ENCODE results near the gene CDYL2.
"Not testable (repeated sequence)": the region's sequence is repeated elsewhere in the genome, so short reads cannot be mapped to it uniquely, and the experiment has no call there.

The CDYL2 gene

DNA sequence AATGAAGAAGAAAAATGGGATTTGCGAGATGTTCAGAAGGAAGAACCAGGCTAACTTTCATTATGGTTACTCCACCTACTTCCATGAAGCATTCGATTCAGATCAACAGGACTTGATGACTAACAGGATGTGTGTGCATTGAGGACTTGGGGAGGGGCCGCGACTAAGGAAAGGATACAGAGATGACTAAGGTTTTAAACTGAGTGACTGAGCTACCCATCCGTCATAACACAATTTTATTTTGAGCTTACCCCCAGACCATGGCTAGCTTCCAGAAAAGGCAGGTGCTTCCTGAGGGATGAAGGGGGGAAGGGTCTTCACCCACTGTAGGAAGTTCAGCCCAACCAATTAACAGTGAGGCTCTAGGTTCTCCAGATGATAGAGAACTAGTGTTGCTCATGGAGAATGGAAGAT is 2.5 kb upstream of the CDYL2 start:
- DNase-seq, result no peak

DNA sequence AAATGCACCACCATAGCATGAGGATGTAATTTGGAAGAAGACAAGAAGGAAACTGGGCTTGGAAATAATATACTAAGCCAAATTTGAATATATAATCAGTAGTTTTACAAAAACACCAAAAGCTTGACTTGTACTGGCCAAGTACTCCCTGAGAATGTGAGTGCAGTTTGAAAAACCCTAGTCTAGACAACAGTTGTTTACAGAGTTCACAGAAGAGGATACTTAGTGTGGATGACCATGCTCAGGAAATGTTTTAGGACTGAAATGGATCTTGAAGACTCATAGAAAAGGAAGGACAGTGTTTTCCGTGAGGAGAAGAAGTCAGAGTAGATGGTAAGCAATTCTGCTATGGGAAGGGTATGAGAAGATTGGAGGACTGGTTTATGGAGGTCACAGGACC is 1.9 kb upstream of the CDYL2 start:
- no peak for DNase-seq

DNA sequence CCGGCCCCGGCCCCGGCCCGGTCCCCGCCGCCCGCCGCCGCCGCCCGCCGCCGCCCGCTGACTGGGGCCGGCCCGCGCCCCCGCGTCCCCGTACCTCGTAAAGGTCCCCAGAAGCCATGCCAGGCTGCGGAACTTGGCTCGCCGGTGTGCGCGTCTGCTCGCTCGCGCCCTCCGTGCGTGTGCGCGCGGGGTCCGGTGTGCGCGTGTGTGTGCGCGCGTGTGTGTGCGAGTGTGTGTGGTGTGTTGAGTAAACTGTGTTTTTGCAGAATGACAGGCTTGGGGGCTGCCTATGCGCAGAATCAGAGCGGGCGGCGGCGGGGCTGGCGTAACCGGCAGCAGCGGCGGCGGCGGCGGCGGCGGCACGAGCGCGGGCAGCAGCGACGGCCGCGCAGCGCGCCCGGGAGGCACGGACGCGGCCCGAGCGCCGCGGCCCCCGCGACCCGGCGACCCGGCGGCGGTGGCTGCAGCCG is 307 bp downstream of the CDYL2 start:
- no peak for DNase-seq

DNA sequence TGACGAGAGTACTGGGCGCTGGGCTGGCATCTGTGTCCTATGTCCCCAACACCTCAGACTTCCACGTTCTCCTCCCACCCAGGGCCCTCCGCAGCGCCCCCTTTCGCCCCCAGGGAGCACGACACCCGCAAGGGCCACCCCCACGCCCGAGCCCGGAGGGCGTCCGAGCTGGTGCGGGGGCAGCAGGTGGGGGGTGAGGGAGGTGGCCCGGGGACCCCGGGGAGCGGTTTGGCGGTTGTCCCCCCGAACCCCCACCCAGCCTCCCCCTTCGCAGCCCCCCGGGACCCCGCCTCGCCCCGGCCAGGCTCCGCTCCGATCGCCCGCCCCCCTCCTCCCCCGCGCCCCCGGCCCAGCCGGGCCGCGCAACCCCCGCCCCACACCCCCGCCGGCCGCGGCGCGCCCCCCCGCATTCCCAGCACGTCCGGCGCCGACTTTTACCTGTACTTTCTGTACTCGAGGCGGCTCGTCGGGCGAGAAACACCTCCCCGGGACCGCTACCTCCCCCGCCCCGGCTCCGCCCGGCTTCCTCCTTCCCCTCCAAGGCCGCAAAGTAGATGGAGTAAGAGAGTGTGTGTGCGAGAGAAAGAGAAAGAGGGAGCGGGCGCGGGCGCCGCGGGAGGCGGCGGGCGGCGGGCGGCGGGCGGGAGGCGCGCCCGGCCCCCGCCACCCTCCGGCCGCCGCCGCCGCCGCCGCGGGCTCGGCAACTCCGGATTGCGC is 901 bp downstream of the CDYL2 start:
- no peak for DNase-seq

DNA sequence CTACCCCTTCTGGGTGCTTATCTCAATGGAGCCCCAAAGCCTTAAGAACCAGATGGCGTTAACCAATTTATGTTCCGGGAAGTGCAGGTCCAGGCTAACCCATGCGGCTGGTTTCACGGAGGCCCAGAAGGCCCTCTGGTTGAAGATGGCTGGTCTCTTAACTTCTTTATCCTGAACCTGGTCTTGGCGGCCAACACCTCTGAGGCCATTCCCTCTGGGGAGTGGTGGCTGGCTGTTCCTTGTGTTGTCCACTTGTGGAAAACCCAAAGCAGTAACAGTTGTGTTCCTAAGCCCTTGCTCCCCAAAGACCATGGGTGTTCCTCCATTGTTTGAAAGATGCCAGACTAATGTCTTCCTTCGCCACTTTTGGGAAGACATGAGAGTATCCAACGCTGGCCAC is 1.5 kb downstream of the CDYL2 start:
- no peak for DNase-seq

DNA sequence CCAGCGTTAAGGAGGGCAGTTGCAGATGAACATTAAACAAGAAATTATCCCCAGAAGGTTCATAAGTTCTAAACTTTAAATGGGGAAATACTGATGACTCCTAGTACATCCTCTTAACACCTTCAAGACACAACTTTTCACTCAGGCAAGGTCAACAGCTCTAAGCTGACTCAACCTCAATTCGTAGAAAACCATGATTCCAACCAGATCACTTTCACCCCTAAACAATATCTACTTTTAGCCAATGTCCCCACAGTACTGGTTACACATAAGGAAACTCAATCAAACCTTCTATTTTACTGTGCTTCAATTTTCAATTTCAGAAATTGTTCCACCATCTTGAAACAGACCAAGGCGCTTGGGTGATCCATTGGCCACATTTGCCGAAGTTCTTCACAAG is 2.3 kb downstream of the CDYL2 start:
- no peak for DNase-seq

DNA sequence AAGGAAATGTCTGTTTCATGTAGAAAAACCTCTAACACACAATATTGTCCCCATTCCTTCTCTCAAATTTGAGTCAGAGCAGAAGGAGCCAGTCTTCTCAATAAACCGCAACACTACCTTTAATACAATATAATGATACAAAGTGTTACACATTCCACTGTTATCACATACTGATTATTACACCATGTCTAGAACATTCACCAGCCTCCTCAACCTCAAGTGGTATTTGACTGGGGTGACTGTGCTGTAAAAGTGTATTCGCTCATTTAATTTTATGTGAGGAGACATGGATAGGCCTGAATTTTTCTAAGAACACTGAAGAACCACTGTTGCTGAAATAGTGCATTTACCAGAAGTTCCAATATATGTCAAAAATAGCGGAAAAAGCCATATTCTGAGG is 10.3 kb downstream of the CDYL2 start:
- no peak for DNase-seq

DNA sequence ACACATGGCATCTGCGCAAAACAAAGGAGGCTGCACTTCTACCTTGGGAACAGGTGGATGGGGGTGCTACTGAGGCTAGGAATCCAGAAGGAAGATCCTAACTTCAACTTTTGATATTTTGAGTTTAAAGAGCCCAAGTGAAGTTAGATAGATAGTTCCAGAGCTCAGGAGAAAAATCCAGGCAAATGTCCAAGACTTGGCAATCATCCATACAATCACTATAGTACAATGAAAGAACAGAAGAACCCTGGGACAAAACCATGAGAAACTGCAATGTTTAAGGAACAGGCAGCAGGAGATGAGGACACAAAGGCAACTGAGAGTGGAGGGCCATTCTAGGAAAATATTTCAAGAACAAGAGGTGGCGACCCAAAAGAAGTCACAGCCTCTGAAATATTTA is 12.4 kb downstream of the CDYL2 start:
- no peak for DNase-seq

DNA sequence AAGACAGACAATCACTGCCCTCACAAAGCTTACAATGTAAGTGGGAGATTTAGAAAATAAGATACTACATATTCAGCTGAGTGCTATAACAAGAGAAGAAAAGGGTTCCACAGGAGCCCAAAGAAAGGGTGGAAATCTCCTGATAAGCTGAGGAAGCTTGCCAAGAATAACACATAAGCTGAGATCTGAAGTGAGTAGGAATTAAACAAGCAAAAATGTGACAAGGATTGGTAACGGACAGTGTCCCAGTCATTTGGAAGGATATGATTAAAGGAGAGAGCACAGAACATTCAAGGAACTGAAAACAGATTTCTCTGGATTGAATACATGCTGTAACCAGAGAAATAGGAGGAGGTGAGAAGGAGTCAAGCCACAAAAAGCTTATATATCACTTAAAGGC is 13.0 kb downstream of the CDYL2 start:
- DNase-seq, result no peak

DNA sequence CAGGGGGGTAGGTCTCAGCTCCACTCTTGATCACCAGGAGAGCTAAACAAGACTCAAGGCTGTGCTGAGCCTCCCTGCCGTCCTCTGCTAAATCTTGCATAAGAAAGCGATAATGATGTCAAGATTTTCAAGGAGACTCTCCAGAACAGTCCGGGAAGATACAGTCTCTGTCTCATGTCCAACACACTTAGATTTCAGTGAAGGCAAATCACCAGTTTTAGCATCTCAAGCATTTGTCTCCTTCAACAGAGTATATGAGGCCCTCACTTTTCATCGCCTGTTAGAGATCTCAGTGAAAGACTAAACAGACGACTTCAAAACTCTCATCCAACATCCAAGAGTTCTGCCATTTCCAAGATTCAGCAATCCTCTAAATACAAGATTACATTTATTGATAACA is 13.6 kb downstream of the CDYL2 start:
- no peak for DNase-seq

DNA sequence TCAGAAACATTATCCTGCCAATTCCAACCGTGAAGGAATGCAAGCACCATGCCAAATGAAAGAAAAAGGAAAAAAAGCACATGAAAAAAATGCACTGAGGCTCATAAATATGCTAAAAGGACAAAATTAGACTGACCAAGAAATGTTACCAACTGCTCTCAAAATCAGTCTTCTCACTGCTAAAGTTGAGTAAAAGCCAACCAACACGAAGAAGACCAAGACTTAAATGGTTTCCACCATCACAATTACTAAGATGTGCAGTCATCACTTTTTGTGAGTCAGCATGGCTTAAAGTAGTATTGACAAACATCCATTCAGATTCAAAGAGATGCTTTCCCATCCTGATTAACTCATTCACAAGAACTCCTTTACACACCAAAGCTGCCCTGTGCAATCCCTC is 16.4 kb downstream of the CDYL2 start:
- no peak for DNase-seq

DNA sequence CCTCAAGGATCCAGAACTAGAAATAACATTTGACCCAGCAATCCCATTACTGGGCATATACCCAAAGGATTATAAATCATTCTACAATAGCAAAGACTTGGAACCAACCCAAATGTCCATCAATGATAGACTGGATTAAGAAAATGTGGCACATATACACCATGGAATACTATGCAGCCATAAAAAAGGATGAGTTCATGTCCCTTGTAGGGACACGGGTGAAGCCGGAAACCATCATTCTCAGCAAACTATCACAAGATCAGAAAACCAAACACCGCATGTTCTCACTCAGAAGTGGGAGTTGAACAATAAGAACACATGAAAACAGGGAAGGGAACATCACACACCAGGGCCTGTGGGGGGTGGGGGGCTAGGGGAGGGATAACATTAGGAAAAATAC is 17.8 kb downstream of the CDYL2 start:
- DNase-seq, result not testable (repeated sequence)

DNA sequence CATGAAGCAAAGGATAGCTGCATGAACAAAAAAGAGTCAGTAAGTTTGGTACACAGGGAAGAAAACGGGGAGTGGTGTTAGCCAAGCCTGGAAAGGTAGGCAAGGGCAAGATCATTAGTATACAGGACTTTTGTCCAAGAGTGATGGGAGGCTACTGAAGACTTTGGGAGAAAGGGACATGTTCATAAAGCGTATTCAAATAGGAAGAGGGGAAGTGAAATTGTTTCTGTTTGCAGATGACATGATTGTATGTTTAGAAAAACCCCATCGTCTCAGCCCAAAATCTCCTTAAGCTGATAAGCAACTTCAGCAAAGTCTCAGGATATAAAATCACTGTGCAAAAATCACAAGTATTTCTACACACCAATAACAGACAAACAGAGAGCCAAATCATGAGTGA is 19.4 kb downstream of the CDYL2 start:
- DNase-seq, result no peak

DNA sequence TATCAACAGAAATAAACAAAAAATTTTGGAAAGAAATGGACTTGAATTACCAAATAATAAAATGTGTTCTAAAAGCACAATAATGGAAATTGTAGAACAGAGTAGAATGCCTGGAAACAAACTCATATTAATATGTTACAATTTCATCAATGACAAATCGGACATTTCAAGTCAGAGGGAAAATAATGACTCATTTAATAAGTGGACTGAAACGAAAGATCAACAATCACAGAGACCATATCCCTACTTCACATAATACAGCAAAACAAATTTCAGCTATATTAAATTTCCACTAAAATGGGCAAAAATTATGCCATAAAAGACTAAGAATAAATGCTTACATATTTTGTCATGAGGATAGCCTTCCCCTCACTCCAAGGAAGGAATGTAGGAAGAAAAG is 25.7 kb downstream of the CDYL2 start:
- no peak for DNase-seq

DNA sequence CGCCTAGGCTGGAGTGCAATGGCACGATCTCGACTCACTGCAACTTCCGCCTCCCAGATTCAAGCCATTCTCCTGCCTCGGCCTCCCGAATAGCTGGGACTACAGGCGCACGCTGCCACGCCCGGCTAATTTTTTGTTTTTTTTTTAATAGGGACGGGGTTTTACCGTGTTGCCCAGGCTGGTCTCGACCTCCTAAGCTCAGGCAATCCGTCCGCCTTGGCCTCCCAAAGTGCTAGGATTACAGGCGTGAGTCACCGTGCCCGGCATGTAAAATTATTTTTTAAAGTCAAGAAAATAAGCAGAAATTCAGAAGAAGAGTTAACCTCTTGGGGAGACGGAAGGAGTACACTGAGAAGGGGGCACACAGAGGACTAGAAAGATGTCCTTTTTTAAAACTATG is 27.5 kb downstream of the CDYL2 start:
- no peak for DNase-seq

DNA sequence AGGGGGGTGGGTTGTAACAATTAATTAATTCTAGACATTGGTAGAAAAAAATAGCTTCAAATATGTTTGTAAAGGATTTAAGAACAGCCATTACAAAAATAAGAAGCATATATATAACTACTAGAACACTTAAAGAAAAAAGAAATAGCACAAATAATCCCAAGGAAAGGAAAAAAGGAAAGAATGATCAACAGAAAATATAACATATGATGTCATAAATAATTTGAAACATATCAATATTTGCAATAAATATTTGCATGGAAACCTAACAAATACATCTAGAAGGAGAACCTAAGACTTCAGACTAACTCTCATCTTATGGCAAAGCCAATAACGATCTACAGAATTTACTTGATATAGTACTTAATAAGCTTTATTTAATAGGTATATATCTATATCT is 28.9 kb downstream of the CDYL2 start:
- no peak for DNase-seq

DNA sequence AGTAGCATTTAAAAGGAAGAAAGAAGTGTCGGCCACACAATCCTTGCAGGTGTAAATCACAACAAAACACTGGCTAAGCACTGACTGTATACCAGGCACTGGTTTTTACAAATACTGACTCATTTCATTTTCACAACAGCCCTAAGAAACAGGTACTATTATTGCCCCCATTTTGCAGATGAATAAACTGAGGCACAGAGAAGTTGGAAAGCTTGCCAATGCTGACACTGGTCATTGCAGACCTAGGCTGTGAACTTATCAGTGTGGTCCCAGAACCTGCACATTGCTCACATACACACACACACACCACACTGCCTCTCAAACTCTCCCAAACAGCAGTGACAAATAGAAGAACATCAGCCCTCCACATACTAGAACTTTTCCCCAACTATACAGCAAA is 37.6 kb downstream of the CDYL2 start:
- DNase-seq, result no peak

DNA sequence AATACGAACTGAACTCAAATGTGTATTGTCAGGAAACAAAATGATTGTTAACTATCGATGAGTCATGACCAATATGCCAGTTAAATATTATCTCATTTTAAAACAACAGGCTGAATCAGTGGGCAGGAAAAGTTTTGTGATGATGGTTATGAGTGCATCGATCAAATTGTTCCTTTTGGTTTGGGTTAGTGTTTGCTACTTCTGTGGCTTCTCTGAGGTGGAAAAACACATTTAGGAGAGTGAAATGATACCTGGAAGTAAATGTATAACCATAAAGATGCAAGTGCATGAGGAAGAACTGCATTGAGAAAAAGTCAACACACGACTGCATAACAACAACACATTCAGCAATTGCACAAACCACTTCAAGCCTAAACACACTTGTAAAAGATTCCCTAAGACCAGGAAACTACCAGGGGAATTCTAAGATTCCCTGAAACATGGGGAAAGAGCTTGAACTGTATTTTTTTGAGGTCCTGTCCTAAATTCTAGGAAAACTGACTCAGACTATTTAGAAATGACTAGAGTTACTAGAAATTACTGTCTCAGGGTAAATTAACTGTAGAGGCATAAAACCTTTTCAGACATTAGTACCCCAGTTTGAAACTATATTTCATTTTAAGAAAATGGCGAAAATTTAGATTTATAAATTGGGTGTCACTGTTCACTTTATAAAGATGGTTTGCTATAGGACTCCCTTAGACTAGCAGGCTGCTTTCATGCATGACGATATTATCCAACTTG is 44.8 kb downstream of the CDYL2 start:
- no peak for DNase-seq

DNA sequence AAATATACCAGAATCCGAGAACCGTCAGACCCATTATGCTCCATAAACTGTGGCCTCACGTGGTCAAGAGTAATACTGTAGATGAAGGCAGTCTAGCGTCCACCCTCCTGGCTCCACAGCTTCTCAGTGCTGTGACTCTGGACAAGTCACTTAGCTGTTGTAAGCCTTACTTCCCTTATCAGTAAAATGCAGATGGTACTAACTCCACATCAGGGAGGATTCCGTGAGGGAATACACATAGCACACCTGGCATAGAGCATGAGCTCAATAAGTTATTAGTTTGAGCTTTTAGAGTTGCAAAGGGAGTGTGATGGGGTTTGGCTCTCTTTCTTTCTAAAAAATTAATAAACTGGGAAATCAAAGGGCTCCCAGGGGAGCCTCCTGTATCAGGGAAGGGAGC is 49.9 kb downstream of the CDYL2 start:
- DNase-seq, result no peak

DNA sequence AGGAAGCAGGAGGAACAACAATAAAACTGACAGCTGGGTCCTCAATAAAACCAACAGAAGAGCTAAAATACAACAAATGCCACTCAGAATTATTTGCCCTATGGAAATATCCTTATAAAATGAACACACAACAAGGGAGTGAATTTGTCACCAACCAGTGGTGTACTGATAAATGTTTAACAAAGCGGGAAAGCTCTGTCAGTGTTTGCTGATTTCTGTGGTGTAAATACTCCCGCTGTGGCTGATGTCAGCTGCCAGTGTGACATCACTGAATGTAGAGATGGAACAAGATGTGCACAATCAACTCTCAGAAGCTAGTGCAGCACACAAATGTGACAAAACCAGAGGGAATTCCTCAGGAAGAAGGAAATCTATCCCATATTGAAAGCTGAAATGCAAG is 51.9 kb downstream of the CDYL2 start:
- DNase-seq, result no peak

DNA sequence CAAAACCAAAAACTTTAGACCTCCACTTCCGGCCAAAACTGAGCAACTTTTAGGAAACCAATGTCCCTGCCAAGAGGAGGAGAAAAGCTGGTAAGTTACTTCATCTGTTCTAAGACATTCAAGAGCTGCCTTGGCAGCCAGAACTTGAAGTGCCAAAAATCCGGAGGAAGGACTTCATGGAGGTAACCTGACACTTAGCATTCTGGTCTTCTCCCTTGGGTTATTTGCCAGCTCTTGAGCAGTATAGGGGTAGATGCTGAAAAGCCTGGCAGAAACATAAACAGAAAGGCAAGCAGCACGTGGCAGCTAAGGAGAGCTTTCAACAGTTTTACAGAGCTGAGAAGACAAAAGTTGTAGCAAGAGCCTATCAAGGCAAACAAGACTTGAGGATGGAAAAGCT is 53.2 kb downstream of the CDYL2 start:
- DNase-seq, result no peak

DNA sequence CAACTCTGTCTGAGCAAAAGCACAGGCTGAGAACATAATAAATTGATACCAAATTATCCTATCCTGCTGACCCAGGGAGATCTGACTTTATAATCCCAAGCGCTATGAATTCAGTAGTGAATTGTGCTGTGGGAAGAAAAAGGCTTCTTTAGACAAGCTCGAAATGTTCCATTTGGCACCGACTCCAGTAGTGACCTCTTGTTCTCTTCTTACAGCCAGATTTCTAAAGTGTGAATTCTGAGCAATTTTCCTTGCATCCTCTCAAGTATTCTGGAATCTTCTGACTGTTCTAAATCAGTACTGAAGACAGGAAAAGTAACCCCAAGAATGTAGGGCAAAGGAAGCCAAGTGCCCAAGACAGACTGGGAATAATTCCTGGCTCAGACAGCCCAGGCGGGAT is 58.2 kb downstream of the CDYL2 start:
- DNase-seq, result no peak

DNA sequence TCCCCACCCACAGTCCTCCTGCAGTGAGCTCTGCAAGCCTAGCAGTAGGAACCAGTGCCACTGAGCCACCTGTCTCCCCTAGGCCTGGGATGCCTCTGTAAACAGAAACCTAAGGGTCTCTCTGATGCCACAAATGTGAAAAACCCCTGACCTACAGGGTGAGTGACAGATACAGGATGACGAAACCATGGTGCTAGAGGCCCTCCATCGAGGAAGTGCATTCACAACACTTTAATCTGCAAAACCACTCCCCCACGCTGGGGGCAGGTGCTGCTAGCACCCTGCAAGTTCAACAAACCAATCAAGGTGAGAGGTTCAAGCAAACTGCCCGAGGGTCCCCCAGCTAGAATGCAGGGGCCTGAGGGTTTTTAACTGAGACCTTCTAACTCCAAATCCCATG is 59.5 kb downstream of the CDYL2 start:
- DNase-seq, result no peak

DNA sequence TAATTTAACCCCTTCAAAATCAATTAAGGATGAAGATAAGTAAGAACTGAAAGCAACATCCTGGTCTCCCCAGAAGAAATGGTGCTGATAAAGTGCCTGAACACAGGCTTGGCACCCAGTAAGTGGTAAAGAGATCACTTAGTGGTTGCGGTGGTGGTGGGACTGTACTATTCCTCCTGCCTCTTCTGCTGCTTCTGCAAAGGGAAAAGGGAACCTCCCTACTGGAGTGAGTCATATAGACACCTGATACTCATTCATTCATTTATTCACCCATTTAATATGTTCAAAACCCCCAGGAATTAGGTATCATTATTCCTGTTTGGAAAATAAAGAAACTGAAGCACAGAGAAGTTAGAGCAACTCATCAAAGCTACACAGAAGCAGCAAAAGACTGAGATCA is 60.6 kb downstream of the CDYL2 start:
- no peak for DNase-seq

DNA sequence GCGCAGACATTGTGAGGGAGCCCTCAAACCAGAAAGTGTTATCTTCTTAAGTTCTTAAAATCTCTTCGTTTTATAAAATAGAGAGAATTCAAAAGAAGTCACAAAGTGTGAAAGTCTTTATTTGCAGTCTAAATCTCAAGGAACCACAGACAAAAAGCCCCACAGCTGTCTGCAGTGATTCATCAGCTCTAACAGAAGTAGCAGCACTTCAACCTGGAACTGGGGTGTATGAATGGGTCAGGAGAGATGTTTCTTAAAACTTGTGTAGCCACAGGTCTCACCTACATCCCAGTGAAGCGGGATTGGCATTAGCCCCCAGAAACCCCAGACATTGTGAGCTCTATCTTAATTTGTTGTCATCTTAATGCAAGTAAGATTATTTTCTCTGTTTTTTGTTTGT is 61.1 kb downstream of the CDYL2 start:
- DNase-seq, result no peak
